Stimulated activated CD8-positive, alpha-beta memory T cell treated with anti-CD3 and anti-CD28 coated beads, Interleukin-15, amount 100 ng/mL, for 4 hours (primary cell): ENCODE measurements around the gene RNU1-2.
"Not testable (repeated sequence)": the region's sequence is repeated elsewhere in the genome, so short reads cannot be mapped to it uniquely, and the experiment has no call there.

Experiments
- DNase-seq, 2 donors: peaks; one replicate each; pipeline ENCODE4 v3.0.0-alpha.2; 2020; ENCODE audit warnings: low read depth in 2 of 2

RNU1-2 gene

DNA sequence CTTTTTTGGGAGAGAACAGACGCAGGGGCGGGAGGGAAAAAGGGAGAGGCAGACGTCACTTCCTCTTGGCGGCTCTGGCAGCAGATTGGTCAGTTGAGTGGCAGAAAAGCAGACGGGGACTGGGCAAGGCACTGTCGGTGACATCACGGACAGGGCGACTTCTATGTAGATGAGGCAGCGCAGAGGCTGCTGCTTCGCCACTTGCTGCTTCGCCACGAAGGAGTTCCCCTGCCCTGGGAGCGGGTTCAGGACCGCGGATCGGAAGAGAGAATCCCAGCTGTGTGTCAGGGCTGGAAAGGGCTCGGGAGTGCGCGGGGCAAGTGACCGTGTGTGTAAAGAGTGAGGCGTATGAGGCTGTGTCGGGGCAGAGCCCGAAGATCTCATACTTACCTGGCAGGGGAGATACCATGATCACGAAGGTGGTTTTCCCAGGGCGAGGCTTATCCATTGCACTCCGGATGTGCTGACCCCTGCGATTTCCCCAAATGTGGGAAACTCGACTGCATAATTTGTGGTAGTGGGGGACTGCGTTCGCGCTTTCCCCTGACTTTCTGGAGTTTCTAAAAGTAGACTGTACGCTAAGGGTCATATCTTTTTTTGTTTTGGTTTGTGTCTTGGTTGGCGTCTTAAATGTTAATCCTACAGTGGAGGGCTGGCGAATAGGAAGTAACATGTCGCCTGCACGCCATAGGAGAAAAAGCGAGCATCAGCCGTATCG, at the start of gene RNU1-2:
RNU1-2 (plus strand) TSS at position 383 of the 718 bp plus-strand sequence.
- peak; percentile 70 to 75 for DNase-seq

DNA sequence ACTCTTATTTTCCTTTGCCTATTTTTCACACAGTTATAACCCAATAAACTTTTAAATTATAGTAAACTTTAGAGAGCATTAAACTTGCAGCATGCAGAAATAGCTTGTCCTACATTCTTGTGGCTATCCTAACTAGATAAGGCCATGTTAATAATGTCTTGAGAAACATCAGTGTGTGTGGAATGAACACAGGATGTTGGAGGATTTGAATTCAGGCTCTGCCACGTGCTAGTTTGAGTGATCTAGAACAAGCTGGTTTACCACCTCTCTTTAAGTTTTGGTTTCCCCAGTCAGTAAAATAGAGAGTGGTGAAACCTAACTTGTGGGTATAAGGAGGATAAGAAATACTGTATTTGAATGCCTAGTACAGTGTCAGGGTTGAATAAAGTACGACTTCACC, 39.6 kb upstream of the RNU1-2 start:
- DNase-seq, result not testable (repeated sequence)

DNA sequence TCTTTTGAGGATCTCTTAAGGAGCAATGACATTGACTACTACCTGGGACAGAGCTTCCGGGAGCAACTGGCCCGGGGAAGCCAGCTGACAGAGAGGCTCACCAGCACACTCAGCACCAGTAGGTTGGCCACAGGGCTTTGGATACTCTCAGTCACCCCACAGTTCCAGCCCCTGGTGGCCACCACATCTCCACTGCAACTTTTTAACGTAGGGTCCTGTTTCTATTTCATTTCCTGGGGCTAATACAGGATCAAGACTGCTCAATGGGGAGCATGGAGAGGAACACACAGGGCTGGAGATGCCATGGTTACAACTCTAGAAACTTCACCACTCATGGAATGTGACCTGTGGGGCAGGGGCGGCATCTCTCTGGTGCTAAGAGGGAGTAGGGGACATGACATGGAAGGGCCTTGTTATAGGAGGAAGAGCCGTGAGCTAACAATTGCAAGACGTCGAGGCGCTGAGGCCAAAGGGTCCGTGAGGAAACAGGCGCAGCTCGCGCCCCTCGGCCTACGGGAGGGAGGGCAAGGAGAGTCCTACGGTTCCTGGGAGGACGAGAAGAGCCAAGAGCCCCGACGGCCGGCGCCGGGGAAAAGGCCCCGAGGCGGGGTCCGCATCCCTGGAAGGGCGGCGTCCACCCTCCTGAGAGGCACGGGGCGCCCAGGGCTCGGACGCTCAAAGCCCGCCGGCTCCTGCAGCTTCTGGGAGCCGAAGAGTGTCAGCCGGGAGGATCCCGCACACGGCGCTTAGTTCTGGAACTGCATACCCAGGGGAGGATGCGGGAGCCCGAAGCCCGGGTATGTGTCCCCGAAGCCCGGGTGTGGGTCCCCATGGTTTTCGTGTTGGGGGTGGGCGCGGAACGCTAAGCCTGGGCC, 36.4 kb upstream of the RNU1-2 start:
- DNase-seq, result not testable (repeated sequence)

DNA sequence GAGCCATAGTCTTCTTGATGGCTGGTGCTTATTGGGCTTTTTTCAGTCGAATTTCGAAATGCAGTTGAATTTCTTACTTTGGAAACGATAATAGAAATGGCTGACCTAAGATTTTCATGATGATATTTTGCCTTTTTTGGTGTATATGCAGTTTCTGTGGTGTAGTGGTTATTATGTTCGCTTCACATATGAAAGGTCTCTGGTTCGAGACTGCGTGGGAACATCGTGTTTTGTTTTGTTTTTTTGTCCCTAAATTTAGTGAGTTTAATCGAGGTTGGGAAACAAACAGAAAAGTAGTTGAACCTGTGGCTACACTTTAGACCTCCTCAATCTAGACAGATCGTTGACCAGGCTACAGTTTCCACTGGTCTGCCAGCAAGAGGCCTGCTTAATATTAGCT, 35.7 kb upstream of the RNU1-2 start:
- not testable (repeated sequence) for DNase-seq

DNA sequence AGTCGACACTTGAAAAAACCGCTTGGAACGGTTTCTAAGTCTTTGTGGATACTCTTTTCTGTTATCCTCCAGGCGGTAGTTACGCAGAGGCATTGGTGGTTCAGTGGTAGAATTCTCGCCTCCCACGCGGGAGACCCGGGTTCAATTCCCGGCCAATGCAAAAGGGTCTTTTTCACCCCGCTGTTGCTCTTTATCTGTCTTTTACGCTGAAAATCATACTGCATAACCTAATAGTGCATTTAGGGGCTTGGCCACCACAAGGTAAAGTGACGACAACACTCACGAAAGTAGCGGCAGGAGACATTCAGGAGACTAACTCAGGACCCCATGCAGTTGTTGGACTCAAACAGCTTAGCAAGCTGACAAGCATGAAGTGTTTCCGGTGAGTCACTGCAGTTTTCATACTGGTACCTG, 33.9 kb upstream of the RNU1-2 start:
- not testable (repeated sequence) for DNase-seq

DNA sequence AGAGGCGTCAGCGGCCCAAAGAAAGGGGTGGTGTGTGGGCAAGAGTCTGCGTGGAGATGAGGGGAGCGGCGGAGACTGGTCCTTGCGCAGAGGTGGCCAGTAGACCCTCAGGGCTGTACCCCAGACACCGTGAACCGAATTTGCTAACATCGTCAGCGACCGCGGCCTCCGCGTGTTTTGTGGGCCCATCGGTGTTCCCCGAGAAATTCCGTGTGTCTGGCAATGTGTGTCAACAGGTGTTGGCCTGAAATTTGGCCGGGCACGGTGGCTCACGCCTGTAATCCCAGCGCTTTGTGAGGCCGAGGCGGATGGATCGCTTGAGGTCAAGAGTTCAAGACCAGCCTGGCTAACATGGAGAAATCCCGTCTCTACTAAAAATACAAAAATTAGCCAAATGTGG, 33.4 kb upstream of the RNU1-2 start:
- DNase-seq, result not testable (repeated sequence)

DNA sequence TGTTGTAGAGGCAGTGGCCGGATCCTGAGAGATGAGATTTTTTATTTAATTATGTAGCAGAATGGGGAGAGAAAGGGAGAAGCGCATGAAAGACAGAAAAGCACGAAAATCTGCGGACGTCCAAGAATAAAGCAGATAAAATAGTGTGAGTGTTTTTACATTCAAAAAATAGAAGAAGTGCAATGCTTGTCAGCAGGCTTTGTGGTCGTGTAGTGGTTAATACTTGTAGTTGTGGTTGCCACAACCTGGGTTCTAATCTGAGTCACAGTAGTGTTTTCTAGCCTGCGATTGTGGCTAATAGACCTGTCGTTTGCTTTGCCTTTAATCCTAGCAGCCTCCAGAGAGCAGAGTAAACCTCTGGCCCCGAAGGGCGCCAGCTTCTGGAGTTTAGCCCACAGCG, 32.8 kb upstream of the RNU1-2 start:
- not testable (repeated sequence) for DNase-seq

DNA sequence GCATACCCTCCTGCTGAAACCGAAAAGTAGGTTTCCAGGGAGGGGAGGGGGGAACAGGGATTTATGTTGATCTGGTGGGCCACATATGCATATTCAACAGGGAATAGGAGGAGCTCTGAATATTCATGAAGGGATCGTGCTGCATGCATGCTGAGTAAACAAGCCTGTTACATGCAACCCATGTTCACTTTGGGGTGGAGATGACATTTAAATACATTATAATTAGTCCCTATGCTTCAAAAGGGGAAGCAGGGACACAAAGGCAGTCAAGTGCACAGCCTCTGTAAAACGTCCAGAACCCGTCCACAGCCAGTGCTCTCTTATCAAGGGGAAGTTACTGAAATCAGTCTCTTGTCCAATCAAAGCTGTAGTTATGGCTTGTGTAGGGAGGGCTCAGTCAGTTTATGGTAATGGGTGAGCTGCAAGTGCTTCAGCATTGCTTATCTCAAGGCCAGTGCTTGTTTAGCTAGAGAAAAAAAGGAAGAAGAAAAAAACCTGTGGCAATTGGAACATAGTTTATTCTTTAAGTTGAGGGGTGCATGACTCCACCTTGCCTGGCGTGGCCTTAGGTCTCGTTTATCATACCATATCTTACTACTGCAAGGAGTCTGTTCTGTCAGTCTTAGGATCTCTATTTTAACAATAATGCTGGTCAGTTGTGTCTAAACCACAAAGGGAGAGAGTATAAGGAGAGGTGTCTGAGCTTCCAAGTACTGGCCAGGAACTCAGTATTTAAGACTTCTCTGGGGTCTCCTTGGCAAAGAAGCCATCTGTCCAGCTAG, 28.7 kb upstream of the RNU1-2 start:
- not testable (repeated sequence) for DNase-seq

DNA sequence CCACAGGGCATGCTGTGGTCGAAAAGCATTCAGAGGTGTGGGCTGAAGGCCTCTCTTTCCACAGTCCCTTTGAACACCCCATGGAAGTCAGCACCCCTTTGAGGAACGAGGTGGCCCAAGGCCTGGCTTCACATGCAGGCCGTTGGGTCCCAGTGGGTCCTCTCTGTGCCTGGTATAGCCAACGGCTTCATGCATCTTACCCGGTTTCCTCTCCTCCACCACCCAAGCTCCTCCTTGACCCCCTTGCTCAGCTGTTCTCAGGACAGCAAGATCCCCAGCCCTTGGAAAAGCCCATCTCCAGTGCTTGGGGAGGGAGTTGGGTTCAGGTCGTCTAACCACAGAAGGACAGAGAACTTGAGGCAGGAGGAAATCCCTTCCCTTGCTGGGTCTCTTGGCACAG, 27.0 kb upstream of the RNU1-2 start:
- not testable (repeated sequence) for DNase-seq

DNA sequence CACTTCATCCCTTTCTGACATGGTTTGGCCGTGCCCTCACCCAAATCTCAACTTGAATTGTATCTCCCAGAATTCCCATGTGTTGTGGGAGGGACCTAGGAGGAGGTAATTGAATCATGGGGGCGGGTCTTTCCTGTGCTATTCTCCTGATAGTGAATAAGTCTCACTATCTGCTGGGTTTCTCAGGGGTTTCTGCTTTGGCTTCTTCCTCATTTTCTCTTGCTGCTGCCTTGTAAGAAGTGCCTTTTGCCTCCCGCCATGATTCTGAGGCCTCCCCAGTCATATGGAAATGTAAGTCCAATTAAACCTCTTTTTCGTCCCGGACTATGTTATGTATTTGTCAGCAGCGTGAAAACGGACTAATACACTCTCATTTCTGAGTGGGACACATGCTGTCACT, 25.8 kb upstream of the RNU1-2 start:
- not testable (repeated sequence) for DNase-seq

DNA sequence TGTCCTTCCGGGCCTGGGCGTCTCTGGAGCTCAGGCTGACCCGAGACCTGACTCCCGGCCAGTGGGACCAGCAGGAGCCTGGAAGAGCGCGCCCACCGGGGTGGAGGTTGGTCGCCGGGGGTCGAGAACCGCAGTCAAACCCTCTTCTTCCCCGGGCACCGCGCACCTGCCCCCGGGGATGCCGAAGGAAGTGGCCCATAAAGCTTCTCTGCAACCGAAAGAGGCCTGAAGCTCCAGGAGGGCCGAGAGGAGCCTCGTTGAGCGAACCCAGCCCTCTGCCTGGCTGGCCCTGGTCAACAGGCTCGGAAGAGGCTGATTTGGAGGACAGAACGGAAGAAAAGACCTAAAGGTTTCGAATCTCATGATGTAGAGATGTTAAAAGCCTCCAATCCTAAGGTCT, 24.6 kb upstream of the RNU1-2 start:
- DNase-seq, result not testable (repeated sequence)

DNA sequence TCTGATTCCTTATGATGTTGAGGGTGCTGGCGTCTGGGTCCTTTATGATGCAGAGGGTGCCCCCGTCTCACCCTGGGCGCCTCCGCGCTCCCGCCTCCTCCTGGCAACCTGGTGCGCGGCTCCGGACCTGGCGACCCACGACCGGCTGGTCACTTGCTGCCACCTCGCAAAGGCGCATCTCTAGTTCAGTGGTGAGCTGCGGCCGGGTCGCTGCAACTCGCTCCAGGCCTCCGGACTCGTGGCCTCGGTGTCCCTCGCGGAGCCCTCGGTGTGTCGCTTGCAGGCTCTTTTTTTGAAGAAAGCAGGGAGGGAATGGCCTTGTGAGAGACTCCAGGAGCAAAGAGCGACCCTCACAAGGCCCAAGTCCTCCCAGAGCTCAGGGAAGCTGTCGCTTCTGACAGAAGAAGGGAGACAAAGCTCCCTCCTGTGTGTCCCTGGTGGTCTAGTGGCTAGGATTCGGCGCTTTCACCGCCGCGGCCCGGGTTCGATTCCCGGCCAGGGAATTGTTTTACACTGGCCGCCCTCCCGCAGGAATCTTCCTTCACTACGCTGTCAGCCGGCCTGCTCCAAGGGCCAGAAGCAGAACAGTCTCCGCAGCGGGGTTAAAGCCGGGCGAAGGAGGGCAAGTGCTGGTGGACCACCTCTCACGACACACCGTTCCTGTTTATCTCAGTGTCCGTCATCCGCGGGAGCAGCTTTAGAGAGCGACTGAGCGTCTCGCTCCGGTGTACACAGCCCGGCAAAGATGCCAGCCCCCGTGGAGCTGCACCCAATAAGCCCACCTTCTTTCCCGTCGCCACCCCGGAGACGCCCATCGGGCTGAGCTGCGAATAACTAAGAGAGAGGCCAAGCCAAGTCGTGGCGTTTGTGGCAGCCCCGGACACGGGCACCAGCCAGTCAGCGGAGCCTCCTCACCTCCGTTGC, 23.4 kb upstream of the RNU1-2 start:
- not testable (repeated sequence) for DNase-seq

DNA sequence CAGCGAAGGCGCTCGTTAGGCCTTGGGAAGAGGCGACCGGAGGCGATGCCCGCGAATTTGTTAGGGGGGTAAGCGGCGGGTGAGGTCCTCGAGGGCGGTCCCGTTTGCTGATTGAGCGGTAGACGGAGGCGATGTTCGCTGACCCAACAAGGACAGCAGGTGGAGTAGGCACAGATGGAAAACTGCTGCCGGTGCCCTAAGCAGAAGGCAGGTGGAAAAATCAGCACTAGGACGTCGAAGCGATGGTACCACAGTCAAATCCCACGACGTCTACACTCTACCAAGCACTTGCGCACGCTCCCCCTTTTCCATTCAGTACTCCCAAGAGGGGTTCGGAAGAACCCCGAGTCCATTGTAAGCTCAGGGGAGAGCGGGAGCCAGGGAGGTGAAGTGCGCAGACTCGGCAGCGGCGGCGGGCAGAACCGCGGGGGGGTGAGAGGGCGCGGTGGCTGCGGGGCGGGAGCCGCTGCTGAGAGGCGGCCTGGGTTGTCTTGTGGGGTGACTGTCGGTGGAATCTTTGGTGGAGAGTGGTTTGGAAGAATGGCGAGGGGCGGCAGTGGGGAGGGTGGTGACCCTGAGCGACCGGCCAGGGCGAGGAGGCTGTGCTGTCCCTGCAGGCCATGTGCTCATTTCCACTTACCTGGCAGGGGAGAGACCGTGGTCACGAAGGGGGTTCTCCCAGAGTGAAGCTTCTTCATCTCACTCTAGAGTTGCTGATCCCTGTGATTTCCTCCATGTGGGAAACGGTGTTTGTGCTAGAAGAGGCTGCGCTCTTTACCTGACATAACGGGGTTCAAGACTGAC, 22.5 kb upstream of the RNU1-2 start:
- peak in 1 of 2 donors; percentile 53 for DNase-seq

DNA sequence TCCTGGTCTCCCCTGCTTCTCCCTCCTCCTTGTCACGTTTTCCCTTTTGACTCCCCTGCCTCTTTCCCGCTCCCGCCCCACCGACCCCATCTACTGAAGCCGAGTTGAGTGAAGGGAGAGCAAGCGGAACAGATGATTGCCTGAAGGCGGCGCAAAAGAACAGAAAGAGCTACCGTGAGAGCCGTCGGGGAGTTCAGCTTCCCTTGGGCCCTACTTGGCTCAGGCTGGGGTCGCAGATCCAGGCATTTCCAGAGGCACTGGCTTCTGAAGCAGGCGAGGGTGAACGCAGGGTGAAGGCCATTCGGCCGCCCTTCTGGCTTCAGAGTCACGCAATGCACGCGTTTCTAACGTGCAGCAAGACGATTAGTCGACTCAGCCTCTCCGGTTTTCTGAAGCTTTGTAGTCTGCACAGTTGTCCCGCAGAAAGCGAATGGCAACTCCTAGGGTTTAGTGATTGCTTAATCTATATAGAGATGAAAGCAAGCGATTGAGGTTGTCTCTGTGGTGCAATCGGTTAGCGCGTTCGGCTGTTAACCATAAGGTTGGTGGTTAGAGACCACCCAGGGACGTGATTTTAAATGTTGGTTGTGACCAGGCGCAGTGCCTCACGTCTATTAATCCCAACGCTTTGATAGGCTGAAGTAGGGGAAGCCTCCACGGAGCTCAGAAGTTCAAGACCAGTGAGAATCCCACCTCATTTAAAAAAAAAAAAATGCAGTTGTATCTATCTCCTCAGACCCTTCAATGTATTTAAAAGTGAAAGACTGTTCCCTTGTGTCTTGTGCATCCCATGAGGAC, 20.6 kb upstream of the RNU1-2 start:
- not testable (repeated sequence) for DNase-seq

DNA sequence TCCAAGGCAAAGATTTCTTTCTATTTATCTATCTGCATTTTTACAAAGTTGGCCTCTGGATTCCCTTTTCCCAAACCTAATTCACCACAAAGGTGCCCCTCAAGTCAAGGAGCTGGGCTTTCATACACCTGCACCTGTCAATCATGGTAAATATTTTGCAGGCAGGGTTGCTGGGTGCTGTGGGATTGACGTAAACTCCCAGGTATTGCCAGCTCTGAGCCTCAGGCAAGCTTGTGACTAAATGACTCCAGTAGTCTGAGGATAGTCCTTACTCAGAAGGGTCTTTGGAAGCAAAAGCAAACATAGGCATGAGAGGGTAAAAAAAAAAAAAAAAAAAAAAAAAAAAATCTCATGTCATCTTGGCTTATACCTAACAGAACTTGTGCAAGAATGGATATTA, 14.0 kb upstream of the RNU1-2 start:
- DNase-seq, result not testable (repeated sequence)

DNA sequence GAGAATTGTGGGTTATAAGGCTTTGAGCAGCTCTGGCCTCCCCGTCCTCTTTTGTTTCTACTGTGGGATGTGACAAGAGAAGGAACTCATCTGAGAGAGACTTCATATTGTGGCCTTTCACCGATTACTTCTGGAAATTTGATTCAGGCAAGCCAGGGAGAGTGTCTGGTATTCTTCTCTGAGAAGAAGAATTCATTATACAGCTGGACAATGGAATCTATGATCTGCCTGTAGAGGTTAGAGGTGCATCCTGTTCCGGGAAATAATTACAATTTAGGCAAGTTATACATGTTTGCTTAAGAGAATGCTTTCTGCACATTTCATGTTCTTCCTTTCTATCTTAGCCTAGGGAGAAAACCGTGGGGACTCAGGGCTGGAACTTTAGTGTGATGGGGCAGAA, 12.8 kb upstream of the RNU1-2 start:
- DNase-seq, result no peak

DNA sequence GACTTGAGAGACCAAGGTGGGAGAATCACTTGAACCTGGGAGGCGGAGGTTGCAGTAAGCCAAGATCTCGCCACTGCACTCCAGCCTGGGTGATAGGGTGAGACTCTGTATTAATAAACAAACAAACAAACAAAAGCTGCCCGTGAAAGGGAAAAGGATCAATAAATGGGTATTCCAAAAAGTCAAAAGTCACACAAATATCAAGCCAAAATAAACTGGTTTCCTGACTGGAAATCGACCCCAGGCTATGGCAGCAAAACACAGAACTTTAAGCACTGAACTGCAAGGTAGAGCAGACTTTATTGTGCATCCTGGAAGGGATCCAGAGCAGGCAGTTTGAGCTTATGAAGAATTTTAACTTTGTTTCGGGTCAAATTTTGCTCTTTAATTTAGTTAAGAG, 11.3 kb upstream of the RNU1-2 start:
- not testable (repeated sequence) for DNase-seq

DNA sequence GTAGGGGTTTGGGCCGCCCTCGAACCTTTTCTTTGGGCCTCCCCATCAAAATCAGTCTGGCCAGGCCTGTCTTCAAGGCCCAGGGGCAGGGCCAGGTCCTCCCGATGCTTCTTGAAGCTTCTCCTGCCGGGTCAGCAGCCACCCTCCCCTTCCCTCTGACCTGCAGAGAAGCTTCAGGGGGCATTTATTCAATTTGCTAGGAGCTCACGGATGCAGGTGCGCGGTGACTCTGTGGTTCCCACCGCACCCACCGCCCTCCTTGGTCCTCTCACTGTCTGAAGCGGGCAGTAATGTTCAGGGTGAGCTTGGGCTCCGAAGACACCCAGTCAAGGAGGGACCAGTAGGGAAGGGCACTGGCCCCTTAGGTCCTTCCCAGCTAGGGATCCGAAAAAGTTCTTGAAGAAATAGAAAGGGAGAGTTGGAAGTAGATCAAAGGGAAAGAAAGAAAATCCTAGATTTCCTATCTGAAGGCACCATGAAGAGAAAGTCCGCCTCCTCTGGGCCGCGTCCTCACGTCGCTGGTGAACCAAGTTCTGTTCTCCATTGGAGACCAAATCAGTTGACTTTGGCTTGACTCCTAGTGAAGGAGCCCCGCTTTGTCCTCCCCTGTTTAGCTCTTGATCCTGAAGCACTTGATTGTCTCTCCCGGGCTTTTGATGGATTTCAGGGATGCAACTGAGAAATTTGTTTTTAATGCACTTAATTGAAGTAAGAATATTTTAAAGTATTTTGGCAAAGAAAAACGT, 8.7 kb upstream of the RNU1-2 start:
- DNase-seq, result no peak
